SK-N-SH (cell line): Measurements from ENCODE around the gene MILR1. TPM values are rescaled to one million over a fixed set of nuclear protein-coding genes. Genes with fewer than 3 reads are reported as not detected.

Source experiments
- CTCF ChIA-PET: fragments of 300-600, 350-600 bp; formaldehyde crosslinking; extraction: SDS; loops from one replicate; lab custom pipeline; 2021; lab: Yijun Ruan, JAX
- POLR2A ChIA-PET: fragments of 350-600 bp; sonication (Branson Sonifier 250); formaldehyde crosslinking; extraction: SDS; loops from one replicate; lab custom pipeline; 2020; ENCODE audit warnings: antibody characterized with exemption, inconsistent platforms; lab: Yijun Ruan, JAX
- DNase-seq: peaks from one replicate; pipeline ENCODE4 v3.0.0; 2012
- H2AFZ ChIP-seq: fragments of 200-600 bp; sonication (generic); 2 replicates; pipeline ENCODE4 v1.8.1; 2016; ENCODE audit warnings: antibody characterized with exemption, mild to moderate bottlenecking, low read depth
- H3F3A ChIP-seq: fragments of 200-600 bp; sonication (generic); replicated peaks from 2 replicates; pipeline ENCODE3; 2016; ENCODE audit warnings: antibody characterized with exemption, mild to moderate bottlenecking; ENCODE audit not compliant: insufficient read depth
- H3K27ac ChIP-seq, 2 experiments: fragments of 200-500 bp in 1 of 2; fragments of 200-600 bp in 1 of 2; sonication (Bioruptor generic) in 1 of 2; sonication (generic), shearing (Covaris generic) in 1 of 2; 2 replicates each; pipeline versions ENCODE4 v1.5.1 to v1.6.1; 2014 to 2016; ENCODE audit warnings: low read depth in 2 of 2, inconsistent platforms in 1 of 2, low read length in 1 of 2, mild to moderate bottlenecking in 1 of 2, mixed read lengths in 1 of 2
- H3K27me3 ChIP-seq: fragments of 200-600 bp; sonication (generic), shearing (Covaris generic); 2 replicates; pipeline ENCODE4 v1.6.1; 2016; ENCODE audit warnings: mixed run types; ENCODE audit not compliant: insufficient read depth
- H3K36me3 ChIP-seq, 2 experiments: fragments of 200-500 bp in 1 of 2; fragments of 200-600 bp in 1 of 2; sonication (Bioruptor generic) in 1 of 2; sonication (generic) in 1 of 2; replicated peaks in 1 of 2; 2 replicates each; pipeline versions ENCODE3 to v1.5.1; 2014 to 2016; ENCODE audit warnings: low read length in 1 of 2, mild to moderate bottlenecking in 1 of 2; ENCODE audit not compliant: insufficient read depth in 2 of 2, control insufficient read depth in 1 of 2
- H3K4me1 ChIP-seq, 2 experiments: fragments of 200-500 bp in 1 of 2; fragments of 200-600 bp in 1 of 2; sonication (Bioruptor generic) in 1 of 2; sonication (generic), shearing (Covaris generic) in 1 of 2; 2 replicates each; pipeline versions ENCODE4 v1.5.1 to v1.6.1; 2014 to 2016; ENCODE audit warnings: low read depth in 1 of 2, low read length in 1 of 2, mixed run types in 1 of 2; ENCODE audit not compliant: insufficient read depth in 2 of 2, control insufficient read depth in 1 of 2
- H3K4me2 ChIP-seq: fragments of 200-600 bp; sonication (generic), shearing (Covaris generic); 2 replicates; pipeline ENCODE4 v1.6.1; 2017; ENCODE audit warnings: mixed run types
- H3K4me3 ChIP-seq, 2 experiments: fragments of 200-500 bp in 1 of 2; fragments of 200-600 bp in 1 of 2; sonication (Bioruptor generic) in 1 of 2; sonication (generic), shearing (Covaris generic) in 1 of 2; 2 replicates each; pipeline versions ENCODE4 v1.5.1 to v1.8.1; 2014 to 2016; ENCODE audit warnings: low read depth in 2 of 2, inconsistent platforms in 1 of 2, low read length in 1 of 2, mild to moderate bottlenecking in 1 of 2, mixed read lengths in 1 of 2, moderate library complexity in 1 of 2
- H3K79me2 ChIP-seq: fragments of 200-600 bp; sonication (generic); 2 replicates; pipeline ENCODE4 v1.8.1; 2017; ENCODE audit warnings: mild to moderate bottlenecking; ENCODE audit not compliant: insufficient read depth
- H3K9ac ChIP-seq: fragments of 200-600 bp; sonication (generic); 2 replicates; pipeline ENCODE4 v1.6.1; 2017; ENCODE audit warnings: mixed run types
- H3K9me2 ChIP-seq: fragments of 200-600 bp; sonication (generic); 2 replicates; pipeline ENCODE4 v1.6.1; 2017; ENCODE audit warnings: mixed run types
- H3K9me3 ChIP-seq: fragments of 200-600 bp; sonication (generic); 2 replicates; pipeline ENCODE4 v1.6.1; 2017; ENCODE audit warnings: mixed run types, mild to moderate bottlenecking, moderate library complexity
- H4K20me1 ChIP-seq: fragments of 200-600 bp; sonication (generic); 2 replicates; pipeline ENCODE4 v1.6.1; 2017; ENCODE audit warnings: mild to moderate bottlenecking, mixed run types; ENCODE audit not compliant: insufficient read depth
- ELF1 ChIP-seq: IDR thresholded peaks from 2 replicates; pipeline ENCODE4 v1.4.0; 2012
- EZH2phosphoT487 ChIP-seq: fragments of 200-600 bp; sonication (generic); IDR thresholded peaks from 2 replicates; pipeline ENCODE4 v1.6.1; 2017; ENCODE audit warnings: low read depth, mixed run types, mild to moderate bottlenecking, antibody characterized with exemption, moderate library complexity, borderline replicate concordance
- FOSL2 ChIP-seq: IDR thresholded peaks from 2 replicates; pipeline ENCODE4 v1.4.0; 2012; ENCODE audit warnings: low read depth, mild to moderate bottlenecking, moderate library complexity, borderline replicate concordance
- FOXJ3 ChIP-seq: sonication (generic); formaldehyde crosslinking; IDR thresholded peaks from 2 replicates; pipeline ENCODE4 v1.5.1; 2020; ENCODE audit warnings: mild to moderate bottlenecking, missing genetic modification reagents
- FOXM1 ChIP-seq: IDR thresholded peaks from 2 replicates; pipeline ENCODE4 v1.4.0; 2012; ENCODE audit warnings: low read depth, mild to moderate bottlenecking
- GABPA ChIP-seq: IDR thresholded peaks from 2 replicates; pipeline ENCODE4 v1.4.0; 2012; ENCODE audit warnings: low read depth, mild to moderate bottlenecking
- GATA2 ChIP-seq: sonication (generic); formaldehyde crosslinking; IDR thresholded peaks from 2 replicates; pipeline ENCODE4 v1.5.0; 2020; ENCODE audit warnings: mild to moderate bottlenecking, missing genetic modification reagents
- JUND ChIP-seq: IDR thresholded peaks from 2 replicates; pipeline ENCODE4 v1.4.0; 2012
- MXI1 ChIP-seq: IDR thresholded peaks from 2 replicates; pipeline ENCODE4 v1.6.1; 2012; ENCODE audit warnings: mild to moderate bottlenecking, low read depth, low read length, improper control_type of control experiment
- NFIC ChIP-seq: IDR thresholded peaks from 2 replicates; pipeline ENCODE4 v1.4.0; 2012; ENCODE audit warnings: borderline replicate concordance
- RCOR1 ChIP-seq: fragments of 150-350 bp; IDR thresholded peaks from 2 replicates; pipeline ENCODE4 v1.6.1; 2017; ENCODE audit warnings: antibody characterized with exemption, low read length
- RXRA ChIP-seq: IDR thresholded peaks from 2 replicates; pipeline ENCODE4 v1.4.0; 2012; ENCODE audit warnings: low read depth, mild to moderate bottlenecking, borderline replicate concordance
- SMC3 ChIP-seq: IDR thresholded peaks from 2 replicates; pipeline ENCODE4 v1.6.1; 2012; ENCODE audit warnings: low read depth, low read length, improper control_type of control experiment
- TCF12 ChIP-seq: IDR thresholded peaks from 2 replicates; pipeline ENCODE4 v1.4.0; 2012
- TEAD4 ChIP-seq: IDR thresholded peaks from 2 replicates; pipeline ENCODE4 v1.4.0; 2012; ENCODE audit warnings: mild to moderate bottlenecking, borderline replicate concordance; ENCODE audit not compliant: insufficient read depth
- USF2 ChIP-seq: fragments of 150-350 bp; IDR thresholded peaks from 2 replicates; pipeline ENCODE4 v1.6.1; 2017; ENCODE audit warnings: antibody characterized with exemption, low read length, low read depth, borderline replicate concordance
- YY1 ChIP-seq: IDR thresholded peaks from 2 replicates; pipeline ENCODE4 v1.4.0; 2012; ENCODE audit warnings: low read depth, mild to moderate bottlenecking
- WGBS: methylation state at CpG from one replicate; pipeline ENCODE4 v1.1.6; 2017; ENCODE audit warnings: low lambda C conversion rate; 5-methylcytosine and 5-hydroxymethylcytosine counted together
- polyA plus RNA-seq, 3 experiments: library from polyadenylated mRNA; depleted of rRNA; stranded (reverse); fragments of >200 nt; gene quantifications; 2 replicates each; pipeline ENCODE4 v1.2.3, GENCODE V29; 2012
- TF ChIP-seq, protein P1 (sequence below): fragments of 200-600 bp; sonication (generic); IDR thresholded peaks from 2 replicates; pipeline ENCODE4 v1.6.1; 2017; ENCODE audit warnings: antibody characterized with exemption, mild to moderate bottlenecking, moderate library complexity
- TF ChIP-seq, protein P2 (sequence below): IDR thresholded peaks from 2 replicates; pipeline ENCODE4 v1.4.0; 2012; ENCODE audit warnings: low read depth

The MILR1 gene
- polyA plus RNA-seq, 1 of the 3 experiments (the other 2 are of a cell fraction): 4.9 TPM

- no peaks in the 10 kb centered on the region for H4K20me1 ChIP-seq
- no peaks in the 10 kb centered on the region for H3K9me3 ChIP-seq
- no peaks in the 10 kb centered on the region for H3K79me2 ChIP-seq
- CTCF ChIA-PET: interaction anchor here (1.1 to 15.5 kb wide), 3 partner anchors 8 to 101 kb away, joined by 3 to 501 read pairs (median 4); no protein-coding TSS in a partner anchor
- no peaks in the 10 kb centered on the region for H3K36me3 ChIP-seq
- no peaks in the 10 kb centered on the region for H3K27me3 ChIP-seq
- POLR2A ChIA-PET: no interaction called here
- no peaks in the 10 kb centered on the region for H3K4me1 ChIP-seq
- H2AFZ ChIP-seq: no peak overlapping the region
- H3K4me3 ChIP-seq: no peak overlapping the region
- H3K9ac ChIP-seq: no peak overlapping the region
- H3F3A ChIP-seq: no peaks in the 10 kb centered on the region
- H3K27ac ChIP-seq: no peak overlapping the region
- TF ChIP-seq, protein P1, sequence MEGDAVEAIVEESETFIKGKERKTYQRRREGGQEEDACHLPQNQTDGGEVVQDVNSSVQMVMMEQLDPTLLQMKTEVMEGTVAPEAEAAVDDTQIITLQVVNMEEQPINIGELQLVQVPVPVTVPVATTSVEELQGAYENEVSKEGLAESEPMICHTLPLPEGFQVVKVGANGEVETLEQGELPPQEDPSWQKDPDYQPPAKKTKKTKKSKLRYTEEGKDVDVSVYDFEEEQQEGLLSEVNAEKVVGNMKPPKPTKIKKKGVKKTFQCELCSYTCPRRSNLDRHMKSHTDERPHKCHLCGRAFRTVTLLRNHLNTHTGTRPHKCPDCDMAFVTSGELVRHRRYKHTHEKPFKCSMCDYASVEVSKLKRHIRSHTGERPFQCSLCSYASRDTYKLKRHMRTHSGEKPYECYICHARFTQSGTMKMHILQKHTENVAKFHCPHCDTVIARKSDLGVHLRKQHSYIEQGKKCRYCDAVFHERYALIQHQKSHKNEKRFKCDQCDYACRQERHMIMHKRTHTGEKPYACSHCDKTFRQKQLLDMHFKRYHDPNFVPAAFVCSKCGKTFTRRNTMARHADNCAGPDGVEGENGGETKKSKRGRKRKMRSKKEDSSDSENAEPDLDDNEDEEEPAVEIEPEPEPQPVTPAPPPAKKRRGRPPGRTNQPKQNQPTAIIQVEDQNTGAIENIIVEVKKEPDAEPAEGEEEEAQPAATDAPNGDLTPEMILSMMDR: no peak
- TF ChIP-seq JUND (no peak), NFIC (no peak), TEAD4 (no peak), YY1 (no peak), SMC3 (no peak), MXI1 (no peak), RCOR1 (no peak), USF2 (no peak), FOXM1 (no peak), TCF12 (no peak), RXRA (no peak), GATA2 (CRISPR knock-in tag) (no peak), FOSL2 (no peak), ELF1 (no peak), EZH2phosphoT487 (no peak)
- TF ChIP-seq, protein P2, sequence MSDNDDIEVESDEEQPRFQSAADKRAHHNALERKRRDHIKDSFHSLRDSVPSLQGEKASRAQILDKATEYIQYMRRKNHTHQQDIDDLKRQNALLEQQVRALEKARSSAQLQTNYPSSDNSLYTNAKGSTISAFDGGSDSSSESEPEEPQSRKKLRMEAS: no peak
- no peak for DNase-seq
- WGBS: 93% methylated on average over 2 of the region's 2 CpGs
- H3K4me2 ChIP-seq: no peak overlapping the region
- H3K9me2 ChIP-seq: no peaks in the 10 kb centered on the region
These were observed 36.0 kb upstream of the MILR1 start for GRCh38 chr17:64412944-64413381.

GRCh38 chr17:64413513-64413912 is 35.4 kb upstream of the MILR1 start:
- ChIA-PET POLR2A (no interaction called here), CTCF (interaction anchor here (15.5 kb wide), 1 partner anchor 101 kb away, joined by 501 read pairs; no protein-coding TSS in a partner anchor)
- Histone ChIP-seq H3F3A (no peaks in the 10 kb centered on the region), H3K9ac (no peak overlapping the region), H3K4me1 (no peaks in the 10 kb centered on the region), H3K9me3 (no peaks in the 10 kb centered on the region), H3K27me3 (no peaks in the 10 kb centered on the region), H2AFZ (no peak overlapping the region), H3K79me2 (no peaks in the 10 kb centered on the region), H3K4me3 (no peak overlapping the region), H3K9me2 (no peaks in the 10 kb centered on the region), H3K4me2 (no peak overlapping the region)
- no peak for DNase-seq
- WGBS: 79% methylated on average over 4 of the region's 4 CpGs
- no peak for TF ChIP-seq FOXJ3
- TF ChIP-seq GABPA: no peak
- TF ChIP-seq, all 33 proteins: peak for 0
- Histone ChIP-seq H3K36me3 (no peaks in the 10 kb centered on the region), H4K20me1 (no peaks in the 10 kb centered on the region), H3K27ac (no peak overlapping the region)
